Breast epithelium (tissue), 3 donors: ENCODE data around the gene CUL9.

Experiments
- POLR2A ChIP-seq: fragments of 450-650 bp; IDR thresholded peaks from one replicate; pipeline ENCODE4 v1.6.1; 2016; ENCODE audit warnings: antibody characterized with exemption, mild to moderate bottlenecking, moderate library complexity
- POLR2AphosphoS5 ChIP-seq, 3 donors: sonication (generic); formaldehyde crosslinking; IDR thresholded peaks; one replicate each; pipeline ENCODE4 v1.6.1; 2017; ENCODE audit warnings: antibody characterized with exemption in 3 of 3
- TF ChIP-seq, protein P1 (sequence below), 3 donors: fragments of 450-650 bp; IDR thresholded peaks; one replicate each; pipeline ENCODE4 v1.5.1; 2016 to 2017; ENCODE audit warnings: antibody characterized with exemption in 3 of 3, mild to moderate bottlenecking in 3 of 3, moderate library complexity in 3 of 3

- TF ChIP-seq, protein P1, sequence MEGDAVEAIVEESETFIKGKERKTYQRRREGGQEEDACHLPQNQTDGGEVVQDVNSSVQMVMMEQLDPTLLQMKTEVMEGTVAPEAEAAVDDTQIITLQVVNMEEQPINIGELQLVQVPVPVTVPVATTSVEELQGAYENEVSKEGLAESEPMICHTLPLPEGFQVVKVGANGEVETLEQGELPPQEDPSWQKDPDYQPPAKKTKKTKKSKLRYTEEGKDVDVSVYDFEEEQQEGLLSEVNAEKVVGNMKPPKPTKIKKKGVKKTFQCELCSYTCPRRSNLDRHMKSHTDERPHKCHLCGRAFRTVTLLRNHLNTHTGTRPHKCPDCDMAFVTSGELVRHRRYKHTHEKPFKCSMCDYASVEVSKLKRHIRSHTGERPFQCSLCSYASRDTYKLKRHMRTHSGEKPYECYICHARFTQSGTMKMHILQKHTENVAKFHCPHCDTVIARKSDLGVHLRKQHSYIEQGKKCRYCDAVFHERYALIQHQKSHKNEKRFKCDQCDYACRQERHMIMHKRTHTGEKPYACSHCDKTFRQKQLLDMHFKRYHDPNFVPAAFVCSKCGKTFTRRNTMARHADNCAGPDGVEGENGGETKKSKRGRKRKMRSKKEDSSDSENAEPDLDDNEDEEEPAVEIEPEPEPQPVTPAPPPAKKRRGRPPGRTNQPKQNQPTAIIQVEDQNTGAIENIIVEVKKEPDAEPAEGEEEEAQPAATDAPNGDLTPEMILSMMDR (IDR thresholded peaks at IDR 0.05) = no peak
- TF ChIP-seq POLR2A = no peak
- no peak for TF ChIP-seq POLR2AphosphoS5 (IDR thresholded peaks at IDR 0.05)
Measured at GRCh38 chr6:43188426-43188825, 6.4 kb downstream of the CUL9 start.
